Panc1 (cell line): ENCODE measurements around the gene RGS6. TPM values are rescaled to one million over a fixed set of nuclear protein-coding genes. Genes with fewer than 3 reads are reported as not detected.

Experiments used
- ATAC-seq: fragments of 200-7000 bp; cut with Tn5 transposase; 2 replicates; pipeline ENCODE4 v1.9.1; 2020; ENCODE audit warnings: mild to moderate bottlenecking, moderate library complexity
- BruUV-seq: library from RNA; stranded (reverse); fragments of 400-500 nt; replicated peaks from 2 replicates; lab custom pipeline; 2021; lab: Mats Ljungman, UMichigan
- CTCF ChIA-PET: fragments of 300-600 bp; sonication (Branson Sonifier 250); formaldehyde crosslinking; loops from one replicate; lab custom pipeline; 2022; ENCODE audit warnings: antibody characterized with exemption; lab: Charles Lee
- POLR2A ChIA-PET: fragments of 300-600 bp; sonication (Branson Sonifier 250); formaldehyde crosslinking; loops from one replicate; lab custom pipeline; 2022; ENCODE audit warnings: antibody characterized with exemption; lab: Charles Lee
- DNase-seq: peaks from one replicate; pipeline ENCODE4 v3.0.0-alpha.2; 2010; ENCODE audit warnings: low read depth, low spot score
- H3K27ac ChIP-seq: 2 replicates; pipeline ENCODE4 v1.5.1; 2011; ENCODE audit warnings: mild to moderate bottlenecking, low read length, inconsistent platforms
- H3K27me3 ChIP-seq: fragments of 200-500 bp; sonication (Bioruptor generic); 2 replicates; pipeline ENCODE4 v1.6.0; 2014; ENCODE audit warnings: low read length, inconsistent platforms; ENCODE audit not compliant: control insufficient read depth, insufficient read depth
- H3K36me3 ChIP-seq: fragments of 200-500 bp; sonication (Bioruptor generic); 2 replicates; pipeline ENCODE4 v1.5.1; 2014; ENCODE audit warnings: inconsistent platforms, mild to moderate bottlenecking, low read length, moderate library complexity; ENCODE audit not compliant: control insufficient read depth, insufficient read depth
- H3K4me1 ChIP-seq: 2 replicates; pipeline ENCODE4 v1.5.1; 2011; ENCODE audit warnings: inconsistent platforms, mild to moderate bottlenecking, low read length, moderate library complexity; ENCODE audit not compliant: control insufficient read depth, insufficient read depth
- H3K4me3 ChIP-seq, 2 experiments: 2 replicates each; pipeline ENCODE4 v1.5.1; 2011 to 2012; ENCODE audit warnings: low read depth in 2 of 2, low read length in 2 of 2, mild to moderate bottlenecking in 2 of 2, inconsistent platforms in 1 of 2, moderate library complexity in 1 of 2
- H3K9me3 ChIP-seq: fragments of 200-500 bp; sonication (Bioruptor generic); 2 replicates; pipeline ENCODE4 v1.5.1; 2014; ENCODE audit warnings: low read depth, mild to moderate bottlenecking, inconsistent platforms, low read length, moderate library complexity; ENCODE audit not compliant: control insufficient read depth, insufficient read depth
- CTCF ChIP-seq: fragments of 450-650 bp; IDR thresholded peaks from 2 replicates; pipeline ENCODE4 v1.5.1; 2017; ENCODE audit warnings: mild to moderate bottlenecking
- POLR2AphosphoS5 ChIP-seq: IDR thresholded peaks from 2 replicates; pipeline ENCODE4 v1.6.1; 2012; ENCODE audit warnings: mild to moderate bottlenecking, low read depth, low read length, moderate library complexity
- REST ChIP-seq, 2 experiments: IDR thresholded peaks; 2 replicates each; pipeline ENCODE4 v1.6.1; 2011 to 2012; ENCODE audit warnings: low read depth in 2 of 2, control low read depth in 1 of 2, low read length in 1 of 2, mild to moderate bottlenecking in 1 of 2, moderate library complexity in 1 of 2; ENCODE audit not compliant: insufficient read depth in 1 of 2
- SIN3A ChIP-seq: IDR thresholded peaks from 2 replicates; pipeline ENCODE4 v1.6.1; 2012; ENCODE audit warnings: low read depth, mild to moderate bottlenecking, low read length, moderate library complexity, borderline replicate concordance; ENCODE audit not compliant: insufficient read depth
- TCF7L2 ChIP-seq: IDR thresholded peaks from 2 replicates; pipeline ENCODE4 v1.6.1; 2011; ENCODE audit warnings: mild to moderate bottlenecking, low read depth, low read length, inconsistent platforms
- in situ Hi-C: cut with HindIII; loops from 2 replicates; pipeline ENCODE4 v1.10.0; 2016; ENCODE audit warnings: low sequenced_read_pairs, low pct_unique_long_range_greater_than_20kb
- intact Hi-C: fragments of 100-400 bp; cut with micrococcal nuclease; formaldehyde crosslinking; loops from one replicate; pipeline ENCODE4 v1.10.0; 2022; ENCODE audit not compliant: unreplicated experiment
- total RNA-seq: library from RNA; stranded (reverse); gene quantifications from one replicate; pipeline ENCODE4 v1.2.1, GENCODE V29; 2021; ENCODE audit not compliant: unreplicated experiment

The RGS6 gene
- total RNA-seq, 1 experiment from 2014 or later: not detected

GRCh38 chr14:71964716-71965115 is 32.5 kb downstream of the RGS6 start:
- TF ChIP-seq SIN3A: no peak
- no peak for TF ChIP-seq REST (IDR thresholded peaks at IDR 0.05; ENCODE audit: insufficient read depth in 1 of 2, low read depth in 2 of 2, low read length in 1 of 2)
- no peak for TF ChIP-seq TCF7L2
- no peak for TF ChIP-seq CTCF
- TF ChIP-seq POLR2AphosphoS5: no peak
- Histone ChIP-seq H3K27me3 (no peaks in the 10 kb centered on the region), H3K9me3 (no peaks in the 10 kb centered on the region), H3K4me1 (no peaks in the 10 kb centered on the region), H3K27ac (no peak overlapping the region), H3K4me3 (no peak overlapping the region), H3K36me3 (no peaks in the 10 kb centered on the region)
- ATAC-seq (no peak), DNase-seq (no peak)
- POLR2A ChIA-PET: no interaction called here
- CTCF ChIA-PET: no interaction called here
- intact Hi-C loops: no loop called here
- in situ Hi-C loops: no loop called here
- no TSS peak for BruUV-seq

GRCh38 chr14:71966528-71966927 is 34.3 kb downstream of the RGS6 start:
- intact Hi-C loops (no loop called here), in situ Hi-C loops (no loop called here)
- H3K27me3 ChIP-seq: no peaks in the 10 kb centered on the region
- H3K9me3 ChIP-seq: no peaks in the 10 kb centered on the region
- CTCF ChIA-PET: no interaction called here
- DNase-seq: no peak
- POLR2A ChIA-PET: no interaction called here
- no TSS peak for BruUV-seq
- TF ChIP-seq CTCF (no peak), TCF7L2 (no peak), REST (IDR thresholded peaks at IDR 0.05; ENCODE audit: insufficient read depth in 1 of 2, low read depth in 2 of 2, low read length in 1 of 2) (no peak), POLR2AphosphoS5 (no peak), SIN3A (no peak)
- H3K4me1 ChIP-seq: no peaks in the 10 kb centered on the region
- no peak overlapping the region for H3K4me3 ChIP-seq
- H3K36me3 ChIP-seq: no peaks in the 10 kb centered on the region
- H3K27ac ChIP-seq: no peak overlapping the region
- no peak for ATAC-seq
